Type B pancreatic cell (in vitro differentiated cells): ENCODE data around the gene EPHA2. TPM values are rescaled to one million over a fixed set of nuclear protein-coding genes. Genes with fewer than 3 reads are reported as not detected.

Source experiments
- DNase-seq: peaks from one replicate; pipeline ENCODE4 v3.0.0; 2021; ENCODE audit warnings: mixed read lengths; ENCODE audit not compliant: unreplicated experiment; ENCODE audit errors: extremely low spot score
- H3K27ac Mint-ChIP-seq: 2 replicates; pipeline ENCODE4 v1.8.0; 2021; ENCODE audit warnings: mild to moderate bottlenecking, mixed read lengths
- H3K27me3 Mint-ChIP-seq: 2 replicates; pipeline ENCODE4 v1.8.0; 2021; ENCODE audit warnings: mixed read lengths
- H3K36me3 Mint-ChIP-seq: 2 replicates; pipeline ENCODE4 v1.8.0; 2021; ENCODE audit warnings: mixed read lengths
- H3K4me1 Mint-ChIP-seq: one replicate; pipeline ENCODE4 v1.8.0; 2021; ENCODE audit warnings: mixed read lengths; ENCODE audit not compliant: unreplicated experiment
- H3K4me3 Mint-ChIP-seq: 2 replicates; pipeline ENCODE4 v1.8.0; 2021; ENCODE audit warnings: mild to moderate bottlenecking, mixed read lengths
- H3K9me3 Mint-ChIP-seq: 2 replicates; pipeline ENCODE4 v1.8.0; 2021; ENCODE audit warnings: mixed read lengths
- total RNA-seq: library from RNA; stranded (reverse); gene quantifications from 2 replicates; pipeline ENCODE4 v1.2.1, GENCODE V29; 2021; ENCODE audit warnings: low replicate concordance
- TF ChIP-seq, protein P1 (sequence below): fragments of 200-600 bp; sonication (generic); conservative IDR thresholded peaks from 2 replicates; pipeline ENCODE4 v1.5.0; 2021; ENCODE audit warnings: antibody characterized with exemption, mild to moderate bottlenecking

EPHA2 gene
- total RNA-seq, 1 donor from 2014 or later, result 40.3 TPM

DNA sequence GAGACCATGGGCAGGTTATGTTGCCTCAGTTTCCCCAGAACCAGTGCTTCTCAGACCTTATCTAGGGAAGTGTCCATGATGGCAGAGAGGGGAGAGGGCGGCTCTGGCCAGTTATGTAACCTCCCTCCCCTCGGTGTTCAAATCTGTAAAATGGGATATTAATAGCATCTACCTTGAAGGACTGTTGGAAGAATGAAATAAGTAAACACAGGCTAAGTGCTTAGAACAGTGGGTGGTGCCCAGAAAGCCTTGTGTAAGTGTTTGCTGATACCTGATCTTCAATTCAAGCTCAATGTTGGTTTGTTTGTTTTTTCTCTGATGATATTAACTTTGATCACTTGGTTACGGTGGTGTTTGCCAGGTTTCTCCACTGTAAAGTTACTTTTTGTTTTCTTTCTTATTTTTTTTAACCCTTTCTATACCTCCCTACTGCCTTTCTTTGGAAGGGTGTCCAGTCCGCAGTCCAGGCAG lies 34.9 kb downstream of the EPHA2 start:
- peak overlapping the region; percentile 41 for H3K27ac Mint-ChIP-seq
- DNase-seq, result no peak
- TF ChIP-seq, protein P1, sequence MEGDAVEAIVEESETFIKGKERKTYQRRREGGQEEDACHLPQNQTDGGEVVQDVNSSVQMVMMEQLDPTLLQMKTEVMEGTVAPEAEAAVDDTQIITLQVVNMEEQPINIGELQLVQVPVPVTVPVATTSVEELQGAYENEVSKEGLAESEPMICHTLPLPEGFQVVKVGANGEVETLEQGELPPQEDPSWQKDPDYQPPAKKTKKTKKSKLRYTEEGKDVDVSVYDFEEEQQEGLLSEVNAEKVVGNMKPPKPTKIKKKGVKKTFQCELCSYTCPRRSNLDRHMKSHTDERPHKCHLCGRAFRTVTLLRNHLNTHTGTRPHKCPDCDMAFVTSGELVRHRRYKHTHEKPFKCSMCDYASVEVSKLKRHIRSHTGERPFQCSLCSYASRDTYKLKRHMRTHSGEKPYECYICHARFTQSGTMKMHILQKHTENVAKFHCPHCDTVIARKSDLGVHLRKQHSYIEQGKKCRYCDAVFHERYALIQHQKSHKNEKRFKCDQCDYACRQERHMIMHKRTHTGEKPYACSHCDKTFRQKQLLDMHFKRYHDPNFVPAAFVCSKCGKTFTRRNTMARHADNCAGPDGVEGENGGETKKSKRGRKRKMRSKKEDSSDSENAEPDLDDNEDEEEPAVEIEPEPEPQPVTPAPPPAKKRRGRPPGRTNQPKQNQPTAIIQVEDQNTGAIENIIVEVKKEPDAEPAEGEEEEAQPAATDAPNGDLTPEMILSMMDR, result no peak
- peaks cover 4% of the 10 kb centered on the region for H3K27me3 Mint-ChIP-seq
- peaks cover 8% of the 10 kb centered on the region for H3K36me3 Mint-ChIP-seq
- no peak overlapping the region for H3K4me3 Mint-ChIP-seq
- peaks cover 53% of the 10 kb centered on the region for H3K4me1 Mint-ChIP-seq
- H3K9me3 Mint-ChIP-seq, result no peaks in the 10 kb centered on the region

DNA sequence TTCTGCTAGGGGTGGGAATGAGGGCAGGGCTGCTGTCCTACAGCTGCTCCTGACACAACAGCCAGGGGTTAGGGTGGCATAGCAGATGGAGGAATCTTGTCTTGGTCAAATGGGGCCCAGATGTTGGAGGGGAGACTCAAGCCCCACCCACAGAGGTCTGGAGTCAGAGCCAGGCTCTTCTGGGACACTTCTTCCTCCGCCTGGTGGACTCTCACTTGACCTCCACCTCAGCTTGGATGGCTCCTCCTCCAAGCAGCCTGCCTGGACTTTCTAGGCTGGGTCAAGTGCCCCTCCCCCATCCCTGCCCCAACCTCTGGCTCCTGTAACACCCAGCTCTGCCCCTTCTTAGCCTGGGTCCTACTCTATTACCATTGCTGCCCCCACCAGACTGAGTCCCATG lies 35.5 kb downstream of the EPHA2 start:
- Mint-ChIP-seq H3K9me3 (no peaks in the 10 kb centered on the region), H3K36me3 (peaks cover 8% of the 10 kb centered on the region), H3K27ac (no peak overlapping the region), H3K4me1 (peaks cover 53% of the 10 kb centered on the region), H3K4me3 (no peak overlapping the region), H3K27me3 (peaks cover 4% of the 10 kb centered on the region)
- no peak for DNase-seq
- TF ChIP-seq, protein P1, result no peak

DNA sequence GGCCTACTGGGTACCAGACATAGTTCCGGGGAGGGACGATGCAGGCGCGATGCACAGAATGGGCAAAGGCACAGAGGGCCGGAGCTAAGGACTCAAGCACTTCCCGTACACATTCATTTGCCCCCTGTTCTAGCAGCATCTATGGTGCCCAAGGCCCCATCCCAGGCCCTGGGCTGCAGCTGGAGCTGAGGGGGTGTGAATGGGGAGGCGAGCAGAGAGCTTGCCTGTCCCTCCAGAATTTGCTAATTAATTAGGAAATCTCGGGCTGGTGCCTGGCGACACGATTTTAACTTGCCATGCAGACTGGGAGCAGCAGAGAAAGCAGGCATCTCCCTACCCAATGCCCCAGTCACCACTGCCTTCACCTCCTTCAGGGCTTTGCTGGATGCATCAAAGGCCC lies 35.9 kb downstream of the EPHA2 start:
- TF ChIP-seq, protein P1, result no peak
- no peak for DNase-seq
- no peak overlapping the region for H3K4me3 Mint-ChIP-seq
- peaks cover 8% of the 10 kb centered on the region for H3K36me3 Mint-ChIP-seq
- H3K27ac Mint-ChIP-seq, result no peak overlapping the region
- H3K4me1 Mint-ChIP-seq, result peaks cover 53% of the 10 kb centered on the region
- no peaks in the 10 kb centered on the region for H3K9me3 Mint-ChIP-seq
- H3K27me3 Mint-ChIP-seq, result peaks cover 4% of the 10 kb centered on the region

DNA sequence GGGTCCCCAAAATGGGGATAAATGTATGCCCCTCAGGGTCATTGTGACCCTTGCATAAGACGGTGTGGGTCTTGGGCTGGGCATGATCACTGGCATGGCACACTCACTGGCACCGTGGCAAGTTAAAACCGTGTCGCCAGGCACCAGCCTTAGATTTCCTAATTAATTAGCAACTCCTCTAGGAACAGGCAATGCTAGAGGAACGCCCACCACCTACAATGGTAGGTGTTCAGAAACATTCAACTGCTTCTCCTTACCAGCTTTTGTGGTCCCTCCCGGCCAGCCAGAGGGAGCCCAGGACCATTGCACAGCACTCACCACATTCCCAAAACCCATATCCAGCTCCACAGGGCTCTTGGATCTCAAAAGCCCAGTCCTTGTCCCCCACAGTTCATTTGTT lies 36.4 kb downstream of the EPHA2 start:
- Mint-ChIP-seq H3K4me3 (no peak overlapping the region), H3K4me1 (peaks cover 49% of the 10 kb centered on the region), H3K9me3 (no peaks in the 10 kb centered on the region), H3K27me3 (peaks cover 4% of the 10 kb centered on the region), H3K36me3 (peaks cover 6% of the 10 kb centered on the region), H3K27ac (peak overlapping the region; percentile 21)
- no peak for DNase-seq
- TF ChIP-seq, protein P1, result no peak

DNA sequence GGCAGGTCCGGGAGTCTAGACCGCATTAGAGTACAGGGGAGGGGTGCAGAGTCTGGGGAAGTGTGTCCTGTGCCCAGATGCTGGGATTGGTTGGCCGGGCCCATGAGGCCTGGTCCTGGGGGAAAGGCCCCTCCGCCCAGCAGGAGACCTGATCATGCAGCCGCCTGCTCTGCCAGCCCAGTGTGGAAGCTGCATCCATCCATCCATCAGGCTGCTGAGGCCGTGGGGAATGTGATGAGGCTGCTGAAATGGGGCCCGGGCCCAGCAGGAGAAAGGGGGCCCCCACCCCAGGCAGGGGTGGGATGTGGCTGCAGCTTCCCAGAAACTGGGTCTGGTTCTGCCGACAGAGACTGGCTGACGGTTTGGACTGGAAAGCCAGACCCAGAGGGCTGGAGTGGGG lies 37.2 kb downstream of the EPHA2 start:
- TF ChIP-seq, protein P1, result no peak
- Mint-ChIP-seq H3K27ac (peak overlapping the region; percentile 47), H3K27me3 (peaks cover 4% of the 10 kb centered on the region), H3K4me3 (no peak overlapping the region), H3K4me1 (peaks cover 42% of the 10 kb centered on the region), H3K36me3 (peaks cover 4% of the 10 kb centered on the region), H3K9me3 (no peaks in the 10 kb centered on the region)
- DNase-seq, result no peak

DNA sequence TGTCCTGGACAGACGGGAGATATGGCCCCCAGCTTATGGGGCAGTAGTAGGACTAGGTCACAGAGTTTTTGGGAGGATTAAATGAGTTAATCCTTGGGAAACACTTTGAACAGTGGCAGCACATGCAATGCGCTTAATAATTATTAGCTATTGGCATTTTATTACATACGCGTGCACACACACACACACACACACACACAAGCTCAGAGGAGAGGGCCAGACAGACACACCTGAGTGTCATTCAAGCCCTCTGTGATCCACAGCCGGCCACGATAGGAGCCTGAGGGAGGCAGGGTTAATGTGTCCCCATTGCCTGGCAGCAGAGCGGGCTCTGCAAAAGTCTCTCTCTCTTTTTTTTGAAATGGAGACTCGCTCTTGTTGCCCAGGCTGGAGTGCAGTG lies 37.9 kb downstream of the EPHA2 start:
- Mint-ChIP-seq H3K9me3 (no peaks in the 10 kb centered on the region), H3K27me3 (peaks cover 4% of the 10 kb centered on the region), H3K27ac (peak overlapping the region; percentile 47), H3K4me3 (no peak overlapping the region), H3K36me3 (peaks cover under 1% of the 10 kb centered on the region), H3K4me1 (peaks cover 38% of the 10 kb centered on the region)
- TF ChIP-seq, protein P1, result no peak
- no peak for DNase-seq
